Epithelial cell of proximal tubule (primary cell): Measurements from ENCODE around the gene DHPS. TPM values are rescaled to one million over a fixed set of nuclear protein-coding genes. Genes with fewer than 3 reads are reported as not detected.

Source experiments
- DNase-seq: peaks from one replicate; pipeline ENCODE4 v3.0.0-alpha.2; 2011; ENCODE audit warnings: low read depth
- H3K4me3 ChIP-seq: 2 replicates; pipeline ENCODE4 v1.5.1; 2011; ENCODE audit warnings: low read depth, mild to moderate bottlenecking, low read length
- CTCF ChIP-seq: conservative IDR thresholded peaks from 2 replicates; pipeline ENCODE4 v1.5.1; 2012; ENCODE audit warnings: low read depth, mild to moderate bottlenecking, low read length
- total RNA-seq: library from RNA; depleted of rRNA; stranded (reverse); fragments of >200 nt; gene quantifications from 2 replicates; pipeline ENCODE4 v1.2.3, GENCODE V29; 2015

DHPS gene
- total RNA-seq, 1 donor from 2014 or later: 134 TPM

DNA sequence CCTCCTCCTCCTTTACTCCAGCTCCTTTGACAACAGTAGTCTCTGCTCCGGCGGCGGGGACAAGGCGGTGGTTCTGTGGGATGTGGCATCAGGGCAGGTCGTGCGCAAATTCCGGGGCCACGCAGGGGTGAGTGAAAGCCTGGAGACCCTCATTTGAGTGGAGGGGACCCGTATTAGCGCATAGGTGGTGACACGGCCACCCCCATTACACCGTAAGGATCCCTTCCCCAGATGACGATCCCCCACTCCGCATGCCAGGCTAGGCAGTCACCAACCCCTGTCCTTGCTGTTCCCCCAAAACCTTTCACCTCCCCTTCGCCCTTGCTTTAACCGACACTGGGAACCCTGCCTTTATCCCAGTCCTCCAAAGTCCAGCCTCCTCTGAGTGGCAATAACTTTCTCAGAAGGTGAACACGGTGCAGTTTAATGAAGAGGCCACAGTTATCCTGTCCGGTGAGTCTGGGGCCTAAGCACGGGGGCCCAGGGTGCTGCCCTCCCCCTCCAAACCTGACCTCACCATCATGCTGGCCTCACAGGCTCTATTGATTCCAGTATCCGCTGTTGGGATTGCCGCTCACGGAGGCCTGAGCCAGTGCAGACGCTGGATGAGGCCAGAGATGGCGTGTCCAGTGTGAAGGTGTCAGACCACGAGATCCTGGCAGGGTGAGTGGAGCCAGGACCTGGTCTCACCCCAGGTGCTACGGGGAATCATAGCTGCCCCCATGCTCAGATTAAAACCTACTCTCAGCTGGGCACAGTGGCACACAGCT, 11.3 kb downstream of the DHPS start:
- H3K4me3 ChIP-seq: peak overlapping the region; percentile 97
- no peak for DNase-seq
- no peak for TF ChIP-seq CTCF

DNA sequence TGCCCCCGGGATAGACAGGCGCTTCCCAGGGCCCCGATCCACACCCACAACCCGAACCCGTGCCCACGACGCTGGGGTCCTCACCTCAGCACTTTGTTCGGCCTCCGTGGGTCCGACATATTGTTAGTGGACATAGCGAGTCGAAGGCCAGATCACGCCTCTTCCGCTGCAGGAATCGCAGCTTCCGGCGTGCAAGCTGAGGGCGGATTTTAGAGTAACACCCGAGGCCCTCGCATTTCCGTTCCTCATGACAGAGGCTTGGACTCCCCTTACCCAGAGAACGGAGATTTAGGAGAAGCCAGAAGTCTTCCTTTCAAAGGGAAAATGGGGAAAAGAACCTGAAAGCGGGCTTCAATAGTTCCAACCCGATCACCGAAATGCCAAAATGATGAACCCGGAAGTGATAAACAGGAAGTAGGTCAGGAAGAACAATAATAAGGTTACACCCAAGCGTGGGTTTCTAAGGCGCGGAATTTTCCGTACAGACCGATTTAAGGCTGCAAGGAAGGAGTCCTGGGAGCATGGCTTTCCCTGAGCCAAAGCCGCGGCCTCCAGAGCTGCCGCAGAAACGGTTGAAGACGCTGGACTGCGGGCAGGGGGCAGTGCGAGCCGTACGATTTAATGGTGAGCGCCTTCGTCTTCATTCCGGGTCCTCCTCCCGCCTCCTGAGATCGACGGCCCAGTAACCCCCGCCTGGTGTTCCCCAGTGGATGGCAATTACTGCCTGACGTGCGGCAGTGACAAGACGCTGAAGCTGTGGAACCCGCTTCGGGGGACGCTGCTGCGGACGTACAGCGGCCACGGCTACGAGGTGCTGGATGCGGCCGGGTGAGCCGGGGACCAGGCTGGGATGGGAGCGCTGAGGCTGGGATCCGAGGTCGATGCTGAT, 12.2 kb downstream of the DHPS start:
- DNase-seq: peak; percentile 76
- H3K4me3 ChIP-seq: peak overlapping the region; percentile 97
- no peak for TF ChIP-seq CTCF

DNA sequence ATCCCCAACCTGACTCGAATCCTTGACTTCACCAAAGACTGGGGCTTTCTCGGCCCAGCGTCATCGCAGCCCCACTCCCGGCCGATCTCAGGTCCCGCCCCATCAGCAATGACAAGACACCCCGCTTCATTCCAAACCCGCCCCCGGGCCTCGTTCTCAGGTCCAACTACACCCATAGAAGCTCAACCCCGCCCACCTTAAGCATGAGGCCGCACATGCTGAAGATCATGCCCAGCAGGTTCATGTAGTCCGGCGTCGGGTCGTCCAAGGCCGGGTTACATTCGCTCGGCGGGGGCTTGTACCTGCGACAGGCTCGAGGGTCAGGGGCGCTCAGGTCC, 12.8 kb downstream of the DHPS start:
- TF ChIP-seq CTCF: no peak
- no peak for DNase-seq
- H3K4me3 ChIP-seq: peak overlapping the region; percentile 97

DNA sequence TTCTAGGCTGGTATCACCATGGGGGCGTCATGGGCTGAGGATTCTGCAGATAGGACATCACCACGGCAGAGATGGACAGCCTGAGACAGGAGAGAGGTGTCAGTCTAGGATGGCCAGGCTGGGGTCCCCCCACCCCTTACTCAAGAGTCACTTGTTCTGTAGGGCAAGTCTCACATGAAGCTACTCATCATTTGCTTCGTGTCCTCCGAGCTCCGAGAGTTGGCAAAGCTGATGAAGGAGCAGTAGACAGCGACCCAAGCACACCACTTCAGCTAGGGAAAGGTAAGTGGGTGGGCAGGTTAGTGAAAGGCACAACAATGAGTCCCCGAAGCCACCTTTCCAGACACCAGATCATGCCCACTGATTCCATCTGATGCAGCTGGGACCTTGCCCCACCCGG, 13.3 kb downstream of the DHPS start:
- H3K4me3 ChIP-seq: peak overlapping the region; percentile 97
- no peak for TF ChIP-seq CTCF

DNA sequence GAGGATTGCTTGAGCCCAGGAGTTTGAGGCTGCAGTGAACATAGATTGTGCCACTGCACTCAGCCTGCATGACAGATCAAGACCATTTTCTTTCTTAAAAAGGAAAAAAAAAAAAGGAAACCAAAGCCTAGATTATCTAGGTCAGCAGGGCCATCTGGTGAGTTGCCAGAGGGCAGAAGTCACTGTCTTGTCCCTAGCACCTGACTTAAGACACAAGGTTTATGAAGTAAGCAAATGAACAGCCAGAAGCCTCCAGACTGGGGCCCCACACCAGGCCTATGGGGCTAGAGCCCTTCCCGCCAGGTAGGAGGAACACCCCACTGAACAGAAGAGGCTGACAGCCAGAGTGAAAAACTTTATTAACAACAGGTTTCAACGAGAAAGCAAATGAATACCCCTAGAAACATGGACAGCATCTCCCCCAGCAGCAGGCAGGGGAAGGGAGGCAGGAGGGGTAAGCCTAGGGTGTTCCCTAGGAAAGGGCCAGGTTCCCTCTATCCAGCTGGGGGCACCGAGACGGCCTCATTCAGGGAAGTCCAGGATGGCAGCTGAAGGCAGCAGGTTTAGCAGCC, 13.9 kb downstream of the DHPS start:
- no peak for TF ChIP-seq CTCF
- DNase-seq: no peak
- peak overlapping the region; percentile 97 for H3K4me3 ChIP-seq

More for the DNA sequence above, 13.3 kb downstream of the DHPS start:
- no peak for DNase-seq

DNA sequence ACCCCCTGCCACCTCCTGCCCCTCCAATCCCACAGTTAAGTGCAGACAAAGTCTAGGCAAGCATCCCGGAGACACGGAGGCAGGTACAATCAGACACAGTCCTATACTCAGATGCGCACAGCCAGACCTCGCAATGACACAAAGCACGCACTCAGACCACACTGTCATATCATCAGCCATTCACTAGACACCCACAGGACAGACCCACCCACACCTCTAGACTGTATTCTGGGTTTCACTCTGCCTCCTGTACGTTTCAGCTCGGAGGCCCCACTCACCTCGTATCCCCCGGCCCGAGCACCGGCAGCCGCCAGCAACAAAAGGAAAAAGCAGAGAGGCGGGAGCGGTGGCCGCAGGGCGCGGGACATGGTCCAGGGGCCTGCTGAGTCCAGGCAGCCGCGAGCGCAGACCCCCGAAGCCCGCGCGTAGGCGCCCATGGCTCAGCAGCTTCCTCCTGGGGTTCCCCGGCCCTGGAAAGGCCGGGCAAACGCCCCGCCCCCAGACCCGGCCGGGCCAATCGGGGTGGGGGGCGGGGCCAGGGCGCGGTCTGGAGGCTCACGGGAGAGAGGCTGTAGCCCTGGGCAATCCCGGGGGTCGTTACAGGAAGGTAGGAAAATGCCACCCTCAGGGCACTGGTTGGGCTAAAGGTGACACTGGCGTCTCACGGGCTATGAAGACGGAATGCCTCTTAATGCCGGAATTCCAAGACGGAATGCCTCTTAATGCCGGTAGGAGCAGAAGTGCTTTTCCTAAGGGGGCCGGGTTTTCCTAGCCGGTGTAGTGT, 15.2 kb downstream of the DHPS start, which contains the start of the genes MAN2B1 and WDR83:
Gene MAN2B1 (minus strand): TSS at position 478 of the 784 bp plus-strand sequence. CDS start 41 bp downstream, at position 437.
Gene WDR83 (plus strand): TSS at position 543 of the 784 bp plus-strand sequence. CDS start 2,984 bp downstream, outside the sequence.
- no peak for TF ChIP-seq CTCF
- DNase-seq: no peak
- H3K4me3 ChIP-seq: peak within 1 kb of the TSS; percentile 94
